WTC11 (cell line): ENCODE measurements around the gene GTF2H1. TPM values are rescaled to one million over a fixed set of nuclear protein-coding genes. Genes with fewer than 3 reads are reported as not detected.

Experiments
- ATAC-seq: fragments of 200-7000 bp; cut with Tn5 transposase; 2 replicates; pipeline ENCODE4 v1.10.0; 2021; ENCODE audit warnings: mild to moderate bottlenecking, moderate library complexity
- CTCF ChIA-PET: fragments of 300-600 bp; sonication (Branson Sonifier 250); formaldehyde crosslinking; loops from one replicate; lab custom pipeline; 2021; ENCODE audit warnings: antibody characterized with exemption; lab: Charles Lee
- POLR2A ChIA-PET: fragments of 350-600 bp; sonication (Branson Sonifier 250); formaldehyde crosslinking; loops from one replicate; lab custom pipeline; 2021; ENCODE audit warnings: antibody characterized with exemption; lab: Charles Lee
- DNase-seq: peaks from one replicate; pipeline ENCODE4 v3.0.0; 2021; ENCODE audit warnings: low spot score
- H3K27ac Mint-ChIP-seq: 2 replicates; pipeline ENCODE4 v1.8.0; 2021; ENCODE audit warnings: mixed read lengths
- H3K27me3 Mint-ChIP-seq: 2 replicates; pipeline ENCODE4 v1.8.0; 2021; ENCODE audit warnings: low read depth, mild to moderate bottlenecking, moderate library complexity, mixed read lengths
- H3K36me3 Mint-ChIP-seq: 2 replicates; pipeline ENCODE4 v1.8.0; 2021; ENCODE audit warnings: mixed read lengths
- H3K4me1 Mint-ChIP-seq: 2 replicates; pipeline ENCODE4 v1.8.0; 2022; ENCODE audit warnings: mixed read lengths
- H3K4me3 Mint-ChIP-seq: 2 replicates; pipeline ENCODE4 v1.8.0; 2021; ENCODE audit warnings: mild to moderate bottlenecking, moderate library complexity, mixed read lengths
- H3K9me3 Mint-ChIP-seq: 2 replicates; pipeline ENCODE4 v1.8.0; 2021; ENCODE audit warnings: mixed read lengths
- ARID4B ChIP-seq: sonication (generic); formaldehyde crosslinking; IDR thresholded peaks from 2 replicates; pipeline ENCODE4 v1.8.0; 2023; ENCODE audit warnings: missing genetic modification reagents, mild to moderate bottlenecking, borderline replicate concordance
- E2F1 ChIP-seq: sonication (generic); formaldehyde crosslinking; IDR thresholded peaks from 2 replicates; pipeline ENCODE4 v1.8.0; 2022; ENCODE audit warnings: mild to moderate bottlenecking, missing genetic modification reagents
- EMX1 ChIP-seq: fragments of 250-450 bp; sonication (Bioruptor Pico); IDR thresholded peaks from 2 replicates; pipeline ENCODE4 v1.8.0; 2021; ENCODE audit warnings: mild to moderate bottlenecking
- FOXP1 ChIP-seq: sonication (generic); formaldehyde crosslinking; IDR thresholded peaks from 2 replicates; pipeline ENCODE4 v1.8.0; 2022; ENCODE audit warnings: missing genetic modification reagents, mild to moderate bottlenecking, moderate library complexity, borderline replicate concordance
- HMGA2 ChIP-seq: fragments of 250-450 bp; sonication (Bioruptor Pico); IDR thresholded peaks from 2 replicates; pipeline ENCODE4 v1.4.0; 2021; ENCODE audit warnings: mild to moderate bottlenecking, moderate library complexity
- MAX ChIP-seq: sonication (generic); formaldehyde crosslinking; IDR thresholded peaks from 2 replicates; pipeline ENCODE4 v1.8.0; 2022; ENCODE audit warnings: mild to moderate bottlenecking, missing genetic modification reagents
- MYBL2 ChIP-seq: sonication (generic); formaldehyde crosslinking; IDR thresholded peaks from 2 replicates; pipeline ENCODE4 v1.8.1; 2023; ENCODE audit warnings: mild to moderate bottlenecking, moderate library complexity, missing genetic modification reagents
- NFE2L1 ChIP-seq: sonication (generic); formaldehyde crosslinking; IDR thresholded peaks from 2 replicates; pipeline ENCODE4 v1.8.1; 2023; ENCODE audit warnings: missing genetic modification reagents
- NR2C2 ChIP-seq: sonication (generic); formaldehyde crosslinking; IDR thresholded peaks from 2 replicates; pipeline ENCODE4 v1.8.0; 2022; ENCODE audit warnings: mild to moderate bottlenecking, missing genetic modification reagents
- SP1 ChIP-seq: sonication (generic); formaldehyde crosslinking; conservative IDR thresholded peaks from 2 replicates; pipeline ENCODE4 v1.8.1; 2022; ENCODE audit warnings: missing genetic modification reagents
- ZMAT4 ChIP-seq: fragments of 250-450 bp; sonication (Bioruptor Pico); IDR thresholded peaks from 2 replicates; pipeline ENCODE4 v1.9.0; 2021; ENCODE audit warnings: mild to moderate bottlenecking
- ZNF232 ChIP-seq: sonication (generic); formaldehyde crosslinking; IDR thresholded peaks from 2 replicates; pipeline ENCODE4 v1.8.0; 2022; ENCODE audit warnings: mild to moderate bottlenecking, missing genetic modification reagents
- ZNF416 ChIP-seq: fragments of 250-450 bp; sonication (Bioruptor Pico); IDR thresholded peaks from 2 replicates; pipeline ENCODE4 v1.9.0; 2021; ENCODE audit warnings: mild to moderate bottlenecking, inconsistent platforms
- ZNF425 ChIP-seq: fragments of 250-450 bp; sonication (Bioruptor Pico); conservative IDR thresholded peaks from 2 replicates; pipeline ENCODE4 v1.9.0; 2021; ENCODE audit warnings: mild to moderate bottlenecking
- total RNA-seq: library from RNA; stranded (reverse); gene quantifications from 3 replicates; pipeline ENCODE4 v1.2.3, GENCODE V29; 2021
- TF ChIP-seq, protein P1 (sequence below): sonication (generic); formaldehyde crosslinking; IDR thresholded peaks from 2 replicates; pipeline ENCODE4 v1.8.0; 2023; ENCODE audit warnings: mild to moderate bottlenecking, missing genetic modification reagents
- TF ChIP-seq, protein P2 (sequence below): sonication (generic); formaldehyde crosslinking; conservative IDR thresholded peaks from 2 replicates; pipeline ENCODE4 v1.8.1; 2022; ENCODE audit warnings: mild to moderate bottlenecking, missing genetic modification reagents
- TF ChIP-seq, protein P3 (sequence below): sonication (generic); formaldehyde crosslinking; IDR thresholded peaks from 2 replicates; pipeline ENCODE4 v1.8.0; 2022; ENCODE audit warnings: mild to moderate bottlenecking, missing genetic modification reagents

Gene GTF2H1
- total RNA-seq, 1 experiment from 2014 or later: 24.1 TPM

DNA sequence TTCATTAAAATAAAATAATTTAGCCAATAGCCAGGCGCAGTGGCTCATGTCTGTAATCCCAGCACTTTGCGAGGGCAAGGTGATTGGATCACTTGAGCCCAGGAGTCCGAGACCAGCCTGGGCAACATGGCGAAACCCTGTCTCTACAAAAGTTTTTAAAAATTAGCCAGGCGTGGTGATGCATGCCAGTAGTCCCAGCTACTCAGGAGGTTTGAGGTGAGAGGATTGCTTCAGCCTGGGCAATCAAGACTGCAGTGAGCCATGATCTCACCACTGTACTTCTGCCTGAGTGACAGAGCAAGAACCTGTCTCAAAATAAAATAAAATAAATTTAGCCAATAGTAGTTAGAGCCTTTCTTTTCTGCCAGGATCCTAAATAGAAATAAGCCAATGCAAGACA, 12.7 kb upstream of the GTF2H1 start:
- no peak for ATAC-seq
- ChIA-PET CTCF (no interaction called here), POLR2A (no interaction called here)
- TF ChIP-seq MYBL2 (CRISPR knock-in tag): no peak
- no peak for TF ChIP-seq FOXP1 (CRISPR knock-in tag)
- TF ChIP-seq, protein P1, sequence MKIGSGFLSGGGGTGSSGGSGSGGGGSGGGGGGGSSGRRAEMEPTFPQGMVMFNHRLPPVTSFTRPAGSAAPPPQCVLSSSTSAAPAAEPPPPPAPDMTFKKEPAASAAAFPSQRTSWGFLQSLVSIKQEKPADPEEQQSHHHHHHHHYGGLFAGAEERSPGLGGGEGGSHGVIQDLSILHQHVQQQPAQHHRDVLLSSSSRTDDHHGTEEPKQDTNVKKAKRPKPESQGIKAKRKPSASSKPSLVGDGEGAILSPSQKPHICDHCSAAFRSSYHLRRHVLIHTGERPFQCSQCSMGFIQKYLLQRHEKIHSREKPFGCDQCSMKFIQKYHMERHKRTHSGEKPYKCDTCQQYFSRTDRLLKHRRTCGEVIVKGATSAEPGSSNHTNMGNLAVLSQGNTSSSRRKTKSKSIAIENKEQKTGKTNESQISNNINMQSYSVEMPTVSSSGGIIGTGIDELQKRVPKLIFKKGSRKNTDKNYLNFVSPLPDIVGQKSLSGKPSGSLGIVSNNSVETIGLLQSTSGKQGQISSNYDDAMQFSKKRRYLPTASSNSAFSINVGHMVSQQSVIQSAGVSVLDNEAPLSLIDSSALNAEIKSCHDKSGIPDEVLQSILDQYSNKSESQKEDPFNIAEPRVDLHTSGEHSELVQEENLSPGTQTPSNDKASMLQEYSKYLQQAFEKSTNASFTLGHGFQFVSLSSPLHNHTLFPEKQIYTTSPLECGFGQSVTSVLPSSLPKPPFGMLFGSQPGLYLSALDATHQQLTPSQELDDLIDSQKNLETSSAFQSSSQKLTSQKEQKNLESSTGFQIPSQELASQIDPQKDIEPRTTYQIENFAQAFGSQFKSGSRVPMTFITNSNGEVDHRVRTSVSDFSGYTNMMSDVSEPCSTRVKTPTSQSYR: no peak
- no peak for TF ChIP-seq ZMAT4 (CRISPR knock-in tag)
- Mint-ChIP-seq H3K4me3 (no peak overlapping the region), H3K9me3 (no peaks in the 10 kb centered on the region), H3K27ac (no peak overlapping the region), H3K36me3 (peaks cover 59% of the 10 kb centered on the region), H3K27me3 (no peaks in the 10 kb centered on the region), H3K4me1 (no peaks in the 10 kb centered on the region)
- DNase-seq: no peak

- Mint-ChIP-seq H3K27me3 (no peaks in the 10 kb centered on the region), H3K36me3 (peaks cover 49% of the 10 kb centered on the region), H3K9me3 (no peaks in the 10 kb centered on the region), H3K4me3 (no peak overlapping the region), H3K27ac (no peak overlapping the region; the same call in 1 of the 2 replicates), H3K4me1 (no peaks in the 10 kb centered on the region)
- ChIA-PET POLR2A (no interaction called here), CTCF (interaction anchor here (1.8 kb wide), 1 partner anchor 67 kb away, joined by 4 read pairs; no protein-coding TSS in a partner anchor)
- no peak for ATAC-seq
- TF ChIP-seq EMX1 (CRISPR knock-in tag) (no peak), HMGA2 (CRISPR knock-in tag) (no peak), NFE2L1 (CRISPR knock-in tag) (no peak)
- TF ChIP-seq, protein P2, sequence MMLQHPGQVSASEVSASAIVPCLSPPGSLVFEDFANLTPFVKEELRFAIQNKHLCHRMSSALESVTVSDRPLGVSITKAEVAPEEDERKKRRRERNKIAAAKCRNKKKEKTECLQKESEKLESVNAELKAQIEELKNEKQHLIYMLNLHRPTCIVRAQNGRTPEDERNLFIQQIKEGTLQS: no peak
- TF ChIP-seq, protein P3, sequence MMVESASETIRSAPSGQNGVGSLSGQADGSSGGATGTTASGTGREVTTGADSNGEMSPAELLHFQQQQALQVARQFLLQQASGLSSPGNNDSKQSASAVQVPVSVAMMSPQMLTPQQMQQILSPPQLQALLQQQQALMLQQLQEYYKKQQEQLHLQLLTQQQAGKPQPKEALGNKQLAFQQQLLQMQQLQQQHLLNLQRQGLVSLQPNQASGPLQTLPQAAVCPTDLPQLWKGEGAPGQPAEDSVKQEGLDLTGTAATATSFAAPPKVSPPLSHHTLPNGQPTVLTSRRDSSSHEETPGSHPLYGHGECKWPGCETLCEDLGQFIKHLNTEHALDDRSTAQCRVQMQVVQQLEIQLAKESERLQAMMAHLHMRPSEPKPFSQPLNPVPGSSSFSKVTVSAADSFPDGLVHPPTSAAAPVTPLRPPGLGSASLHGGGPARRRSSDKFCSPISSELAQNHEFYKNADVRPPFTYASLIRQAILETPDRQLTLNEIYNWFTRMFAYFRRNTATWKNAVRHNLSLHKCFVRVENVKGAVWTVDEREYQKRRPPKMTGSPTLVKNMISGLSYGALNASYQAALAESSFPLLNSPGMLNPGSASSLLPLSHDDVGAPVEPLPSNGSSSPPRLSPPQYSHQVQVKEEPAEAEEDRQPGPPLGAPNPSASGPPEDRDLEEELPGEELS (CRISPR knock-in tag): no peak
- no peak for DNase-seq
Measured at GRCh38 chr11:18310800-18311340, 11.5 kb upstream of the GTF2H1 start.

GRCh38 chr11:18312012-18312411, 10.4 kb upstream of the GTF2H1 start:
- peaks cover 37% of the 10 kb centered on the region for H3K36me3 Mint-ChIP-seq
- CTCF ChIA-PET: interaction anchor here (1.3 to 1.8 kb wide), 2 partner anchors 68 to 196 kb away, joined by 3 to 4 read pairs; no protein-coding TSS in a partner anchor
- H3K4me3 Mint-ChIP-seq: no peak overlapping the region
- no peak overlapping the region for H3K27ac Mint-ChIP-seq
- H3K27me3 Mint-ChIP-seq: no peaks in the 10 kb centered on the region
- no peak for DNase-seq
- POLR2A ChIA-PET: no interaction called here
- H3K4me1 Mint-ChIP-seq: no peaks in the 10 kb centered on the region
- H3K9me3 Mint-ChIP-seq: no peaks in the 10 kb centered on the region
- ATAC-seq: no peak
- TF ChIP-seq ARID4B (no peak), ZNF232 (CRISPR knock-in tag) (no peak), MAX (CRISPR knock-in tag) (no peak), E2F1 (no peak), SP1 (CRISPR knock-in tag) (no peak), ZNF416 (CRISPR knock-in tag) (no peak), NR2C2 (CRISPR knock-in tag) (no peak), ZNF425 (CRISPR knock-in tag) (no peak)
- TF ChIP-seq, protein P2: no peak
